Gastroesophageal sphincter (tissue), 3 donors: ENCODE data around the gene SH3PXD2A.

Experiments used
- POLR2AphosphoS5 ChIP-seq: sonication (generic); formaldehyde crosslinking; IDR thresholded peaks from one replicate; pipeline ENCODE4 v1.6.1; 2017; ENCODE audit warnings: antibody characterized with exemption
- TF ChIP-seq, protein P1 (sequence below), 4 experiments: fragments of 200-600 bp in 2 of 4; fragments of 450-650 bp in 2 of 4; sonication (generic) in 1 of 4; IDR thresholded peaks; one replicate each; pipeline ENCODE4 v1.5.1; 2017 to 2019; ENCODE audit warnings: antibody characterized with exemption in 4 of 4, mild to moderate bottlenecking in 2 of 4, moderate library complexity in 2 of 4

DNA sequence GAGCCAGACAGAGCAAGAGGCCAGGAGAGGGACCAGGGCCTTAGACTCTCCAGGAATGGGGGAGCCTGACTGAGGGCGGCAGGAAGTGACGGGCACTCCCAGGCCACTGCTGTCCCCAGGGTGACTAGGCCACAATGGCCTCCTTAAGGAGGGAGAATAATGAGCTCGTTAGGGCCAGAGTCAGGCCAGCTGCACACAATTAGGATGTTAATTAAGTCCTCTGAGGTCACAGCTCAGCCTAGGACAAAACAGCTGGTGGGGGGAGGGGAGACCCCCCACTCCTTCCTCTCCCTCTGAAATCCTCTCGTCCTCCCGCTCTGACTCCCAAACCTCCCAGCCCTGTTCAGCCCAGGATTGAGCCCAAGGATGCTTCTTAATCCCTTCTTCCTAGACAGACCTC, 218.9 kb downstream of the SH3PXD2A start:
- no peak for TF ChIP-seq POLR2AphosphoS5
- TF ChIP-seq, protein P1, sequence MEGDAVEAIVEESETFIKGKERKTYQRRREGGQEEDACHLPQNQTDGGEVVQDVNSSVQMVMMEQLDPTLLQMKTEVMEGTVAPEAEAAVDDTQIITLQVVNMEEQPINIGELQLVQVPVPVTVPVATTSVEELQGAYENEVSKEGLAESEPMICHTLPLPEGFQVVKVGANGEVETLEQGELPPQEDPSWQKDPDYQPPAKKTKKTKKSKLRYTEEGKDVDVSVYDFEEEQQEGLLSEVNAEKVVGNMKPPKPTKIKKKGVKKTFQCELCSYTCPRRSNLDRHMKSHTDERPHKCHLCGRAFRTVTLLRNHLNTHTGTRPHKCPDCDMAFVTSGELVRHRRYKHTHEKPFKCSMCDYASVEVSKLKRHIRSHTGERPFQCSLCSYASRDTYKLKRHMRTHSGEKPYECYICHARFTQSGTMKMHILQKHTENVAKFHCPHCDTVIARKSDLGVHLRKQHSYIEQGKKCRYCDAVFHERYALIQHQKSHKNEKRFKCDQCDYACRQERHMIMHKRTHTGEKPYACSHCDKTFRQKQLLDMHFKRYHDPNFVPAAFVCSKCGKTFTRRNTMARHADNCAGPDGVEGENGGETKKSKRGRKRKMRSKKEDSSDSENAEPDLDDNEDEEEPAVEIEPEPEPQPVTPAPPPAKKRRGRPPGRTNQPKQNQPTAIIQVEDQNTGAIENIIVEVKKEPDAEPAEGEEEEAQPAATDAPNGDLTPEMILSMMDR (IDR thresholded peaks at IDR 0.05), result no peak
